H1 (cell line): ENCODE results near the gene MROH2A. TPM values are rescaled to one million over a fixed set of nuclear protein-coding genes. Genes with fewer than 3 reads are reported as not detected.

Experiments
- CTCF ChIA-PET: fragments of 300-600 bp; sonication (Branson Sonifier 250); formaldehyde crosslinking; loops from one replicate; lab custom pipeline; 2021; ENCODE audit not compliant: partially characterized antibody; lab: Charles Lee
- POLR2A ChIA-PET: fragments of 300-600 bp; sonication (Branson Sonifier 250); formaldehyde crosslinking; loops from one replicate; lab custom pipeline; 2021; ENCODE audit warnings: inconsistent platforms; ENCODE audit not compliant: partially characterized antibody; lab: Charles Lee
- DNase-seq, 2 experiments: peaks; one replicate each; pipeline versions ENCODE4 v3.0.0 to v3.0.0-alpha.2; 2010 to 2022; ENCODE audit warnings: low spot score in 2 of 2, low read depth in 1 of 2, mixed read lengths in 1 of 2
- FAIRE-seq: peaks from 2 replicates; lab custom pipeline; 2011; peaks lifted over from hg19 to GRCh38; lab: Jason Lieb, UNC
- H2AFZ ChIP-seq: 2 replicates; pipeline ENCODE4 v1.8.1; 2012; ENCODE audit warnings: low read length, inconsistent platforms
- H2AK5ac ChIP-seq: 2 replicates; pipeline ENCODE4 v1.6.1; 2013; ENCODE audit warnings: low read depth, low read length
- H2BK120ac ChIP-seq: replicated peaks from 2 replicates; pipeline ENCODE3; 2013; ENCODE audit warnings: low read depth, low read length, inconsistent platforms
- H2BK12ac ChIP-seq: 2 replicates; pipeline ENCODE4 v1.6.1; 2013; ENCODE audit warnings: low read depth, low read length
- H2BK15ac ChIP-seq: 2 replicates; pipeline ENCODE4 v1.6.1; 2013; ENCODE audit warnings: low read length
- H2BK20ac ChIP-seq: 2 replicates; pipeline ENCODE4 v1.6.1; 2013; ENCODE audit warnings: low read length
- H2BK5ac ChIP-seq: 2 replicates; pipeline ENCODE4 v1.6.1; 2013; ENCODE audit warnings: low read depth, low read length
- H3K14ac ChIP-seq: 2 replicates; pipeline ENCODE4 v1.6.1; 2013; ENCODE audit warnings: inconsistent platforms; ENCODE audit not compliant: insufficient read length
- H3K18ac ChIP-seq: 2 replicates; pipeline ENCODE4 v1.6.1; 2013; ENCODE audit warnings: low read length; ENCODE audit errors: extremely low read depth
- H3K23ac ChIP-seq: 2 replicates; pipeline ENCODE4 v1.6.1; 2013; ENCODE audit warnings: inconsistent platforms; ENCODE audit not compliant: insufficient read length
- H3K23me2 ChIP-seq: 2 replicates; pipeline ENCODE4 v1.6.1; 2013; ENCODE audit warnings: low read depth, low read length
- H3K27ac ChIP-seq: 2 replicates; pipeline ENCODE4 v1.6.1; 2011; ENCODE audit warnings: low read depth, low read length, inconsistent platforms
- H3K27me3 ChIP-seq, 4 experiments: replicated peaks in 1 of 4; 1 replicate in 1 of 4; 2 replicates in 3 of 4; pipeline versions ENCODE4 v1.6.1 to v1.8.1; 2011 to 2013; ENCODE audit warnings: low read length in 3 of 4, mild to moderate bottlenecking in 3 of 4, inconsistent platforms in 2 of 4, mixed read lengths in 2 of 4, moderate library complexity in 1 of 4; ENCODE audit not compliant: control insufficient read depth in 3 of 4, insufficient read depth in 3 of 4; ENCODE audit errors: extremely low read depth in 1 of 4
- H3K36me3 ChIP-seq, 4 experiments: 2 replicates each; pipeline versions ENCODE4 v1.6.1 to v1.8.1; 2011 to 2013; ENCODE audit warnings: mild to moderate bottlenecking in 4 of 4, low read length in 3 of 4, moderate library complexity in 2 of 4, control low read depth in 1 of 4, inconsistent platforms in 1 of 4; ENCODE audit not compliant: insufficient read depth in 4 of 4, control insufficient read depth in 2 of 4
- H3K4ac ChIP-seq: replicated peaks from 2 replicates; pipeline ENCODE3; 2013; ENCODE audit warnings: low read length, low read depth, mixed read lengths, inconsistent platforms; ENCODE audit not compliant: insufficient read length
- H3K4me1 ChIP-seq, 4 experiments: replicated peaks in 1 of 4; 1 replicate in 1 of 4; 2 replicates in 3 of 4; pipeline versions ENCODE4 v1.6.1 to v1.8.1; 2011 to 2013; ENCODE audit warnings: low read length in 3 of 4, inconsistent platforms in 2 of 4, mixed read lengths in 1 of 4; ENCODE audit not compliant: insufficient read depth in 4 of 4, control insufficient read depth in 3 of 4
- H3K4me2 ChIP-seq, 2 experiments: 2 replicates each; pipeline versions ENCODE4 v1.6.1 to v1.8.1; 2011 to 2013; ENCODE audit warnings: low read depth in 2 of 2, low read length in 2 of 2, control low read depth in 1 of 2, inconsistent platforms in 1 of 2, mild to moderate bottlenecking in 1 of 2; ENCODE audit not compliant: insufficient read depth in 1 of 2
- H3K4me3 ChIP-seq, 4 experiments: fragments of 200-600, 300-600 bp in 1 of 4; sonication (generic), shearing (Covaris generic), sonication (Bioruptor Twin) in 1 of 4; 2 replicates each; pipeline versions ENCODE4 v1.5.1 to v1.8.1; 2011 to 2016; ENCODE audit warnings: low read length in 4 of 4, low read depth in 3 of 4, control low read depth in 2 of 4, inconsistent platforms in 2 of 4, mild to moderate bottlenecking in 2 of 4, mixed read lengths in 1 of 4, moderate library complexity in 1 of 4; ENCODE audit not compliant: insufficient read depth in 2 of 4; ENCODE audit errors: extremely low read depth in 1 of 4
- H3K56ac ChIP-seq: replicated peaks from 2 replicates; pipeline ENCODE3; 2013; ENCODE audit warnings: low read depth, mild to moderate bottlenecking, mixed read lengths, low read length, inconsistent platforms; ENCODE audit not compliant: insufficient read length
- H3K79me1 ChIP-seq: 2 replicates; pipeline ENCODE4 v1.6.1; 2013; ENCODE audit warnings: low read depth, low read length, control low read depth
- H3K79me2 ChIP-seq, 2 experiments: 2 replicates each; pipeline versions ENCODE4 v1.6.1 to v1.8.1; 2012 to 2013; ENCODE audit warnings: low read length in 2 of 2, mild to moderate bottlenecking in 2 of 2, inconsistent platforms in 1 of 2; ENCODE audit not compliant: insufficient read depth in 2 of 2, control insufficient read depth in 1 of 2
- H3K9ac ChIP-seq, 4 experiments: replicated peaks in 1 of 4; 1 replicate in 1 of 4; 2 replicates in 3 of 4; pipeline versions ENCODE4 v1.6.1 to v1.8.1; 2011 to 2013; ENCODE audit warnings: low read depth in 3 of 4, low read length in 3 of 4, control low read depth in 2 of 4, mild to moderate bottlenecking in 2 of 4, moderate library complexity in 2 of 4, inconsistent platforms in 1 of 4; ENCODE audit errors: extremely low read depth in 1 of 4
- H3K9me3 ChIP-seq, 2 experiments: 2 replicates each; pipeline versions ENCODE4 v1.6.1 to v1.8.1; 2012 to 2013; ENCODE audit warnings: mild to moderate bottlenecking in 2 of 2, moderate library complexity in 2 of 2, control low read depth in 1 of 2, inconsistent platforms in 1 of 2, low read depth in 1 of 2, low read length in 1 of 2, mixed read lengths in 1 of 2; ENCODE audit not compliant: insufficient read depth in 2 of 2
- H4K20me1 ChIP-seq, 2 experiments: replicated peaks in 1 of 2; 2 replicates each; pipeline versions ENCODE3 to v1.8.1; 2011 to 2013; ENCODE audit warnings: inconsistent platforms in 2 of 2, low read length in 2 of 2, mild to moderate bottlenecking in 1 of 2; ENCODE audit not compliant: insufficient read depth in 2 of 2, control insufficient read depth in 1 of 2
- H4K5ac ChIP-seq: 2 replicates; pipeline ENCODE4 v1.6.1; 2013; ENCODE audit warnings: low read length, low read depth, mixed read lengths, inconsistent platforms; ENCODE audit not compliant: insufficient read length
- H4K8ac ChIP-seq: 2 replicates; pipeline ENCODE4 v1.8.0; 2013; ENCODE audit warnings: mild to moderate bottlenecking, moderate library complexity, low read length, inconsistent platforms; ENCODE audit not compliant: insufficient read depth; ENCODE audit errors: extremely low read depth
- H4K91ac ChIP-seq: replicated peaks from 2 replicates; pipeline ENCODE3; 2013; ENCODE audit warnings: low read length, mixed read lengths, inconsistent platforms; ENCODE audit not compliant: insufficient read length
- BRCA1 ChIP-seq: IDR thresholded peaks from 2 replicates; pipeline ENCODE4 v1.6.1; 2012; ENCODE audit warnings: low read depth, low read length, improper control_type of control experiment
- CHD1 ChIP-seq: IDR thresholded peaks from 2 replicates; pipeline ENCODE4 v1.6.1; 2012; ENCODE audit warnings: low read depth, low read length, improper control_type of control experiment
- CTBP2 ChIP-seq: IDR thresholded peaks from 2 replicates; pipeline ENCODE4 v1.7.0; 2011; ENCODE audit warnings: borderline replicate concordance, mild to moderate bottlenecking, moderate library complexity, mixed read lengths, low read length; ENCODE audit not compliant: insufficient read depth, insufficient read length
- EGR1 ChIP-seq: IDR thresholded peaks from 2 replicates; pipeline ENCODE4 v1.6.1; 2011; ENCODE audit warnings: low read depth, low read length, borderline replicate concordance
- FOSL1 ChIP-seq: IDR thresholded peaks from 2 replicates; pipeline ENCODE4 v1.6.1; 2011; ENCODE audit warnings: mild to moderate bottlenecking, low read depth, low read length, moderate library complexity; ENCODE audit not compliant: insufficient read depth
- PHF8 ChIP-seq: fragments of 200-600 bp; sonication (generic); conservative IDR thresholded peaks from 2 replicates; pipeline ENCODE4 v1.7.1; 2012; ENCODE audit warnings: low read depth, mild to moderate bottlenecking, inconsistent platforms, low read length, moderate library complexity
- POLR2A ChIP-seq, 2 experiments: IDR thresholded peaks; 1 replicate in 1 of 2; 2 replicates in 1 of 2; pipeline ENCODE4 v1.6.1; 2011; ENCODE audit warnings: low read depth in 2 of 2, low read length in 2 of 2, mild to moderate bottlenecking in 2 of 2; ENCODE audit errors: control extremely low read depth in 1 of 2
- POLR2AphosphoS5 ChIP-seq: IDR thresholded peaks from 2 replicates; pipeline ENCODE4 v1.6.1; 2011; ENCODE audit warnings: low read depth, low read length
- SIN3A ChIP-seq, 2 experiments: IDR thresholded peaks in 1 of 2; conservative IDR thresholded peaks in 1 of 2; 2 replicates each; pipeline ENCODE4 v1.6.1; 2011 to 2012; ENCODE audit warnings: low read length in 2 of 2, improper control_type of control experiment in 1 of 2, low read depth in 1 of 2, mild to moderate bottlenecking in 1 of 2
- SIRT6 ChIP-seq: IDR thresholded peaks from one replicate; pipeline ENCODE4 v1.7.1; 2012; ENCODE audit warnings: low read length, inconsistent platforms
- SP2 ChIP-seq: IDR thresholded peaks from 2 replicates; pipeline ENCODE4 v1.6.1; 2012; ENCODE audit warnings: mild to moderate bottlenecking, low read length, inconsistent platforms
- SUZ12 ChIP-seq: fragments of 200-600 bp; sonication (generic); IDR thresholded peaks from 2 replicates; pipeline ENCODE4 v1.6.1; 2012; ENCODE audit warnings: mild to moderate bottlenecking, inconsistent platforms, low read length, moderate library complexity, mixed read lengths
- TAF7 ChIP-seq: optimal IDR thresholded peaks from 2 replicates; pipeline ENCODE3; 2011; ENCODE audit warnings: low read depth, mild to moderate bottlenecking, inconsistent platforms, low read length, moderate library complexity, borderline replicate concordance
- TCF12 ChIP-seq: IDR thresholded peaks from 2 replicates; pipeline ENCODE4 v1.6.1; 2011; ENCODE audit warnings: low read depth, mild to moderate bottlenecking, low read length
- WGBS, 2 experiments: shearing (Covaris generic) in 1 of 2; methylation state at CpG; one replicate each; pipeline versions ENCODE4 v1.1.6 to v1.1.7; 2013 to 2015; ENCODE audit warnings: low lambda C conversion rate in 2 of 2, mixed read lengths in 2 of 2, inconsistent platforms in 1 of 2, low coverage in 1 of 2, missing lambda C conversion rate in 1 of 2; ENCODE audit not compliant: insufficient replicate concordance in 2 of 2, insufficient coverage in 1 of 2, insufficient read length in 1 of 2; ENCODE audit errors: extremely low coverage in 1 of 2, missing lambda C conversion rate in 1 of 2; 5-methylcytosine and 5-hydroxymethylcytosine counted together
- polyA plus RNA-seq, 7 experiments: library from polyadenylated mRNA; depleted of rRNA in 3 of 7; stranded (reverse) in 5 of 7; unstranded in 2 of 7; fragments of >200 nt in 5 of 7; fragments of 200-250 nt in 2 of 7; gene quantifications; 1 replicate in 5 of 7; 2 replicates in 1 of 7; 4 replicates in 1 of 7; pipeline versions ENCODE4 v1.2.1 to v1.2.3, GENCODE V29; 2011 to 2013; ENCODE audit warnings: missing spikeins in 2 of 7, mixed read lengths in 2 of 7
- total RNA-seq: library from RNA; stranded (reverse); fragmentation: NEBNext Ultra II Directional; extraction: Animal tissue kit (Norgen Biotek cat#: 25700); gene quantifications from 2 replicates; pipeline ENCODE4 v1.2.1, GENCODE V29; 2021

The MROH2A gene
- total and polyA plus RNA-seq, 2 of the 8 experiments (the other 6 are each of a cell fraction or from before 2014, with no cell fraction given) = not detected

- no peak overlapping the region for H3K27ac ChIP-seq
- H3K56ac ChIP-seq = no peak overlapping the region
- H3K79me2 ChIP-seq = peaks cover 3 to 48% of the 10 kb centered on the region in 2 experiments; a peak in 3 of 4 replicates
- no peaks in the 10 kb centered on the region for H3K23me2 ChIP-seq
- ChIA-PET POLR2A (interaction anchor here (1.4 kb wide), 1 partner anchor 12 kb away, joined by 8 read pairs; no protein-coding TSS in a partner anchor), CTCF (interaction anchor here (0.7 to 1.2 kb wide), 2 partner anchors 12 to 290 kb away, joined by 3 to 4 read pairs; no protein-coding TSS in a partner anchor)
- H4K8ac ChIP-seq = no peak overlapping the region
- H2AFZ ChIP-seq = no peak overlapping the region
- WGBS, 2 experiments = 98% methylated on average over 3 of the region's 3 CpGs; no CpG with 5 or more reads in 1 of the 2 experiments
- no peak overlapping the region for H3K23ac ChIP-seq
- H3K79me1 ChIP-seq = no peaks in the 10 kb centered on the region
- no peak overlapping the region for H3K18ac ChIP-seq
- no peak overlapping the region for H2BK15ac ChIP-seq
- FAIRE-seq (no peak), DNase-seq (no peak)
- no peaks in the 10 kb centered on the region for H3K27me3 ChIP-seq
- no peaks in the 10 kb centered on the region for H3K4me1 ChIP-seq
- no peak overlapping the region for H3K4ac ChIP-seq
- H2BK12ac ChIP-seq = no peak overlapping the region
- H4K91ac ChIP-seq = no peak overlapping the region
- no peak overlapping the region for H2AK5ac ChIP-seq
- no peak overlapping the region for H3K14ac ChIP-seq
- no peak overlapping the region for H4K5ac ChIP-seq
- H3K4me2 ChIP-seq = no peak overlapping the region
- H3K9ac ChIP-seq = no peak overlapping the region
- H3K4me3 ChIP-seq = no peak overlapping the region
- H2BK120ac ChIP-seq = no peak overlapping the region
- H2BK5ac ChIP-seq = no peak overlapping the region
- H3K9me3 ChIP-seq = no peaks in the 10 kb centered on the region
- H3K36me3 ChIP-seq = peaks cover 75 to 100% (median 97%) of the 10 kb centered on the region in 4 experiments
- H4K20me1 ChIP-seq = peaks cover 21% of the 10 kb centered on the region in 2 experiments
- H2BK20ac ChIP-seq = no peak overlapping the region
- TF ChIP-seq SIRT6 = no peak
- no peak for TF ChIP-seq PHF8
- no peak for TF ChIP-seq POLR2AphosphoS5
- no peak for TF ChIP-seq FOSL1
- no peak for TF ChIP-seq SUZ12
- TF ChIP-seq SIN3A (conservative IDR thresholded peaks at IDR 0.05 in 1 of 2, IDR thresholded peaks at IDR 0.05 in 1 of 2; ENCODE audit: low read depth in 1 of 2, low read length in 2 of 2) = no peak
- no peak for TF ChIP-seq SP2
- no peak for TF ChIP-seq BRCA1
- no peak for TF ChIP-seq CTBP2
- TF ChIP-seq TAF7 = no peak
- TF ChIP-seq EGR1 = no peak
- no peak for TF ChIP-seq POLR2A (IDR thresholded peaks at IDR 0.05; ENCODE audit: control extremely low read depth in 1 of 2, low read depth in 2 of 2, low read length in 2 of 2)
- no peak for TF ChIP-seq TCF12
- TF ChIP-seq CHD1 = no peak
These were observed 66.7 kb downstream of the MROH2A start for GRCh38 chr2:233844836-233845235.
